Measurements from ENCODE around the gene FNIP1. TPM values are rescaled to one million over a fixed set of nuclear protein-coding genes. Genes with fewer than 3 reads are reported as not detected.

Gene FNIP1
- total RNA-seq, 4 donors from 2014 or later: 24.3 to 54.9 (median 40.8) TPM

- intact Hi-C loops (cut with DNase I; ENCODE audit: low total_unique reads) (no loop called here), in situ Hi-C loops (cut with MboI; ENCODE audit: low pct_ligation_motif_present in 1 of 4, low pct_unique_long_range_greater_than_20kb in 1 of 4, low sequenced_read_pairs in 3 of 4) (no loop called here)
- WGBS, 2 donors (ENCODE audit: low coverage in 1 of 2): 100% methylated on average over 4 of the region's 9 CpGs; no CpG with 5 or more reads in 1 of the 2 donors
- Histone ChIP-seq H3K27ac (no peak overlapping the region), H3K4me1 (no peaks in the 10 kb centered on the region), H3K27me3 (no peaks in the 10 kb centered on the region), H3K9me3 (no peaks in the 10 kb centered on the region), H3K4me3 (no peak overlapping the region), H3K36me3 (peaks cover 0 to 46% (median 9%) of the 10 kb centered on the region in 4 donors)
- DNase-seq: no peak
- TF ChIP-seq, protein P1, sequence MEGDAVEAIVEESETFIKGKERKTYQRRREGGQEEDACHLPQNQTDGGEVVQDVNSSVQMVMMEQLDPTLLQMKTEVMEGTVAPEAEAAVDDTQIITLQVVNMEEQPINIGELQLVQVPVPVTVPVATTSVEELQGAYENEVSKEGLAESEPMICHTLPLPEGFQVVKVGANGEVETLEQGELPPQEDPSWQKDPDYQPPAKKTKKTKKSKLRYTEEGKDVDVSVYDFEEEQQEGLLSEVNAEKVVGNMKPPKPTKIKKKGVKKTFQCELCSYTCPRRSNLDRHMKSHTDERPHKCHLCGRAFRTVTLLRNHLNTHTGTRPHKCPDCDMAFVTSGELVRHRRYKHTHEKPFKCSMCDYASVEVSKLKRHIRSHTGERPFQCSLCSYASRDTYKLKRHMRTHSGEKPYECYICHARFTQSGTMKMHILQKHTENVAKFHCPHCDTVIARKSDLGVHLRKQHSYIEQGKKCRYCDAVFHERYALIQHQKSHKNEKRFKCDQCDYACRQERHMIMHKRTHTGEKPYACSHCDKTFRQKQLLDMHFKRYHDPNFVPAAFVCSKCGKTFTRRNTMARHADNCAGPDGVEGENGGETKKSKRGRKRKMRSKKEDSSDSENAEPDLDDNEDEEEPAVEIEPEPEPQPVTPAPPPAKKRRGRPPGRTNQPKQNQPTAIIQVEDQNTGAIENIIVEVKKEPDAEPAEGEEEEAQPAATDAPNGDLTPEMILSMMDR (IDR thresholded peaks at IDR 0.05): no peak
- TF ChIP-seq POLR2A (IDR thresholded peaks at IDR 0.05): no peak
These were observed 137.0 kb downstream of the FNIP1 start for GRCh38 chr5:131659841-131660240.

- TF ChIP-seq POLR2A (IDR thresholded peaks at IDR 0.05): no peak
- no peak for TF ChIP-seq EP300 (IDR thresholded peaks at IDR 0.05; ENCODE audit: low read depth)
- intact Hi-C loops (cut with DNase I; ENCODE audit: low total_unique reads): no loop called here
- no peaks in the 10 kb centered on the region for H3K4me1 ChIP-seq
- WGBS, 2 donors (ENCODE audit: low coverage in 1 of 2): 99% methylated on average over 13 of the region's 13 CpGs; no CpG with 5 or more reads in 1 of the 2 donors
- no peak overlapping the region for H3K4me3 ChIP-seq
- DNase-seq: no peak
- H3K27me3 ChIP-seq: no peaks in the 10 kb centered on the region
- H3K9me3 ChIP-seq: no peaks in the 10 kb centered on the region
- H3K36me3 ChIP-seq: peaks cover 0 to 46% (median 9%) of the 10 kb centered on the region in 4 donors
- no peak overlapping the region for H3K27ac ChIP-seq
- in situ Hi-C loops (cut with MboI; ENCODE audit: low pct_ligation_motif_present in 1 of 4, low pct_unique_long_range_greater_than_20kb in 1 of 4, low sequenced_read_pairs in 3 of 4): no loop called here
These were observed 137.5 kb downstream of the FNIP1 start for GRCh38 chr5:131659290-131659689.

DNA sequence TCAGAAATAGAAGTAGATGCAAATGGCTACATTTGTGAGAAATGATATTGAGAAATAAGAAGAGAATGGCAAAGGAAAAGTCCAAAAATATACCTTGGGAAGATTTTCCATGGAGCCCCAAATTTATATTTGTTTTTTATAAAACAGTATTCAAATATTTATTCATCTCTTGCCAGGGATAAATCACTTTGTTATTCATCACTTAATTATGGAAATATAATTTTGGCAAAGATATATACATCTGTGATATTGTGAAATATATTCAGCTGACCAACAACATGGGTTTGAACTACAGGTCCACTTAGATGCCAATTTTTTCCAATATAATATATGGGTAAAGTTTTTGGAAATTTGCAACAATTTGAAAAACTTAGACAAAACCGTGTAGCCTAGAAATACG is 142.0 kb downstream of the FNIP1 start:
- TF ChIP-seq POLR2AphosphoS5 (IDR thresholded peaks at IDR 0.05) (no peak), EP300 (IDR thresholded peaks at IDR 0.05; ENCODE audit: low read depth) (no peak), POLR2A (IDR thresholded peaks at IDR 0.05) (no peak)
- TF ChIP-seq, protein P1 (IDR thresholded peaks at IDR 0.05): no peak
- in situ Hi-C loops (cut with MboI; ENCODE audit: low pct_ligation_motif_present in 1 of 4, low pct_unique_long_range_greater_than_20kb in 1 of 4, low sequenced_read_pairs in 3 of 4) (no loop called here), intact Hi-C loops (cut with DNase I; ENCODE audit: low total_unique reads) (no loop called here)
- Histone ChIP-seq H3K9me3 (no peaks in the 10 kb centered on the region), H3K27me3 (no peaks in the 10 kb centered on the region), H3K27ac (no peak overlapping the region), H3K4me1 (no peaks in the 10 kb centered on the region), H3K36me3 (peaks cover 0 to 29% (median 15%) of the 10 kb centered on the region in 4 donors), H3K4me3 (no peak overlapping the region)
- 89 to 92% methylated on average over 2 of the region's 2 CpGs for WGBS, 2 donors (ENCODE audit: low coverage in 1 of 2)
- DNase-seq: no peak

DNA sequence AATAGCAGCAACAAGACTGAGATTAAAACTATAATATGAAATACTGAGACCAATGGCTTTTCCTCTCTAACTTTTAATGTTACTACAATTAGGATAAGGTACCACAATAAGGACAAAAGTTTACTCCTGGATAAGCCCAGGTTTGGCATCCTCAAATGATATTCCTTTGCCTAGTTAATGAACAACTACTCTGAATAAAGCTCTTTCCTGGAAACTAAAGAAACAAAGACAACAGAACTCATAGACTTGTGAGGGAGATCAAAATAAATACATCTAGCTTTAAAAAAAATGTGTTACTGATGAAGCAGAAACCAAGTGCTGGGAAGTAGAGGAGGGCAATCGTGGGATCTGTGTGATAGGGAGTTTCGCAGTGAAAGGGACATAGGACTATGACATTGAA is 142.5 kb downstream of the FNIP1 start:
- H3K4me3 ChIP-seq: no peak overlapping the region
- TF ChIP-seq EP300 (IDR thresholded peaks at IDR 0.05; ENCODE audit: low read depth) (no peak), POLR2AphosphoS5 (IDR thresholded peaks at IDR 0.05) (no peak)
- TF ChIP-seq, protein P1 (IDR thresholded peaks at IDR 0.05): no peak
- no peaks in the 10 kb centered on the region for H3K9me3 ChIP-seq
- peaks cover 0 to 34% (median 14%) of the 10 kb centered on the region in 4 donors for H3K36me3 ChIP-seq
- in situ Hi-C loops (cut with MboI; ENCODE audit: low pct_ligation_motif_present in 1 of 4, low pct_unique_long_range_greater_than_20kb in 1 of 4, low sequenced_read_pairs in 3 of 4): no loop called here
- WGBS, 2 donors (ENCODE audit: low coverage in 1 of 2): 85 to 89% methylated on average over 2 of the region's 2 CpGs
- DNase-seq: no peak
- intact Hi-C loops (cut with DNase I; ENCODE audit: low total_unique reads): no loop called here
- no peaks in the 10 kb centered on the region for H3K27me3 ChIP-seq
- H3K27ac ChIP-seq: no peak overlapping the region
- no peaks in the 10 kb centered on the region for H3K4me1 ChIP-seq

GRCh38 chr5:131649161-131649560 is 147.7 kb downstream of the FNIP1 start:
- Histone ChIP-seq H3K27ac (no peak overlapping the region), H3K4me3 (no peak overlapping the region), H3K27me3 (no peaks in the 10 kb centered on the region), H3K4me1 (no peaks in the 10 kb centered on the region), H3K9me3 (no peaks in the 10 kb centered on the region), H3K36me3 (peaks cover 0 to 35% (median 17%) of the 10 kb centered on the region in 4 donors)
- intact Hi-C loops (cut with DNase I; ENCODE audit: low total_unique reads) (no loop called here), in situ Hi-C loops (cut with MboI; ENCODE audit: low pct_ligation_motif_present in 1 of 4, low pct_unique_long_range_greater_than_20kb in 1 of 4, low sequenced_read_pairs in 3 of 4) (no loop called here)
- TF ChIP-seq POLR2AphosphoS5 (IDR thresholded peaks at IDR 0.05) (no peak), POLR2A (IDR thresholded peaks at IDR 0.05) (no peak), EP300 (IDR thresholded peaks at IDR 0.05; ENCODE audit: low read depth) (no peak)
- TF ChIP-seq, protein P1 (IDR thresholded peaks at IDR 0.05): no peak
- WGBS, 2 donors (ENCODE audit: low coverage in 1 of 2): 80 to 85% methylated on average over 3 of the region's 3 CpGs
- DNase-seq: no peak

Data from transverse colon (tissue), 4 donors.